Natural killer cell (primary cell): Measurements from ENCODE around the gene CRADD. TPM values are rescaled to one million over a fixed set of nuclear protein-coding genes. Genes with fewer than 3 reads are reported as not detected.
A peak's percentile ranks its signal among the peaks of the same experiment; 100 is the strongest.

Experiments used
- ATAC-seq, 3 donors: fragments of 150-1000 bp in 2 of 3; fragments of 200-7000 bp in 1 of 3; cut with Tn5 transposase; 1 replicate in 1 of 3; 2 replicates in 2 of 3; pipeline ENCODE4 v1.10.0; 2021; ENCODE audit warnings: mild to moderate bottlenecking in 2 of 3, moderate library complexity in 2 of 3
- DNase-seq, 2 donors: peaks; one replicate each; pipeline versions ENCODE4 v3.0.0 to v3.0.0-alpha.2; 2013 to 2021; ENCODE audit warnings: mixed read lengths in 1 of 2
- H3K27ac ChIP-seq: one replicate; pipeline ENCODE4 v1.5.1; 2013; ENCODE audit warnings: mild to moderate bottlenecking, low read length
- H3K27me3 ChIP-seq: one replicate; pipeline ENCODE4 v1.6.1; 2013; ENCODE audit warnings: low read length; ENCODE audit not compliant: control insufficient read depth, insufficient read depth
- H3K36me3 ChIP-seq: one replicate; pipeline ENCODE4 v1.6.1; 2013; ENCODE audit warnings: low read length; ENCODE audit not compliant: control insufficient read depth, insufficient read depth
- H3K4me1 ChIP-seq: one replicate; pipeline ENCODE4 v1.6.1; 2013; ENCODE audit warnings: low read length; ENCODE audit not compliant: control insufficient read depth, insufficient read depth
- H3K4me3 ChIP-seq: one replicate; pipeline ENCODE4 v1.5.1; 2013; ENCODE audit warnings: low read length
- H3K9me3 ChIP-seq: one replicate; pipeline ENCODE4 v1.6.1; 2013; ENCODE audit warnings: low read length; ENCODE audit not compliant: control insufficient read depth, insufficient read depth
- H3K27ac Mint-ChIP-seq, 2 donors: one replicate each; pipeline ENCODE4 v1.8.0; 2022; ENCODE audit warnings: mild to moderate bottlenecking in 2 of 2, mixed read lengths in 2 of 2, moderate library complexity in 1 of 2
- H3K27me3 Mint-ChIP-seq, 2 donors: one replicate each; pipeline ENCODE4 v1.8.0; 2022; ENCODE audit warnings: low read depth in 2 of 2, mixed read lengths in 2 of 2
- H3K36me3 Mint-ChIP-seq: one replicate; pipeline ENCODE4 v1.8.0; 2022; ENCODE audit warnings: mixed read lengths
- H3K4me1 Mint-ChIP-seq, 2 donors: one replicate each; pipeline ENCODE4 v1.8.0; 2022; ENCODE audit warnings: mixed read lengths in 2 of 2
- H3K4me3 Mint-ChIP-seq: one replicate; pipeline ENCODE4 v1.8.0; 2022; ENCODE audit warnings: mild to moderate bottlenecking, moderate library complexity, mixed read lengths
- H3K9me3 Mint-ChIP-seq, 2 donors: one replicate each; pipeline ENCODE4 v1.8.0; 2022; ENCODE audit warnings: mixed read lengths in 2 of 2
- CTCF ChIP-seq: fragments of 200-600 bp; IDR thresholded peaks from one replicate; pipeline ENCODE4 v1.8.0; 2022; ENCODE audit warnings: antibody characterized with exemption
- WGBS: methylation state at CpG from one replicate; pipeline ENCODE4 v1.1.7; 2013; ENCODE audit warnings: missing lambda C conversion rate; ENCODE audit not compliant: insufficient coverage; 5-methylcytosine and 5-hydroxymethylcytosine counted together
- intact Hi-C: fragments of 100-400 bp; cut with micrococcal nuclease; formaldehyde crosslinking; loops from one replicate; pipeline ENCODE4 v1.14.2; 2022
- total RNA-seq, 4 donors: library from RNA; stranded (reverse); fragments of 120-200 nt in 1 of 4; gene quantifications; one replicate each; pipeline versions ENCODE4 v1.2.3 to v1.2.4, GENCODE V29; 2013 to 2022

CRADD gene
- total RNA-seq, 3 donors from 2014 or later (not counting 1 experiment from before 2014, with no cell fraction given): 19.1 to 27.5 (median 26.4) TPM

DNA sequence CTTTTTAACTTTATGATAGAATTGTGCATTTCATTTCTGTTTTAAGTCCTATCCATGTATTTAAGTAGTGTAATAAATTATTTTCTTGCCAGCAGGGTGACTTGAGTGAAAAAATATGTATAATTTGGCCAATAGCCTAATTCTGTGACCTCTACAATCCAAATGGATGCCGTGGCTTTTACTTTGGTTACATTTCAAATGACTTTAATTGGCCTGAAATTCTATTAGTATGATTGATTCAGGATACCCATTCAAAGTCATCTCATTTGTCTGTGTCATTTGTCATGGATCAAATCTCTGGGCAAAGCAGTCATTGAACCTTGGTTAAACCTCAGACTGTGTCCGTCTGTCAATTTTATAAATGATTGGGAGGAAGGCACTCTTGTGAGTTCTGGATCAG is 29.6 kb downstream of the CRADD start:
- DNase-seq (no peak), ATAC-seq (no peak)
- no peak overlapping the region for H3K27ac Mint-ChIP-seq
- intact Hi-C loops: no loop called here
- 94% methylated on average over 2 of the region's 2 CpGs for WGBS
- H3K27me3 Mint-ChIP-seq: no peaks in the 10 kb centered on the region
- H3K9me3 Mint-ChIP-seq: peaks cover 0 to 5% of the 10 kb centered on the region in 2 donors
- Histone ChIP-seq H3K4me3 (no peak overlapping the region), H3K36me3 (no peaks in the 10 kb centered on the region), H3K27ac (no peak overlapping the region), H3K9me3 (peaks cover 8% of the 10 kb centered on the region), H3K27me3 (no peaks in the 10 kb centered on the region), H3K4me1 (no peaks in the 10 kb centered on the region)
- H3K36me3 Mint-ChIP-seq: peaks cover 7% of the 10 kb centered on the region
- no peak for TF ChIP-seq CTCF
- peaks cover 31% of the 10 kb centered on the region in 2 donors for H3K4me1 Mint-ChIP-seq
- no peak overlapping the region for H3K4me3 Mint-ChIP-seq

GRCh38 chr12:93707836-93708235 is 30.7 kb downstream of the CRADD start:
- Histone ChIP-seq H3K36me3 (no peaks in the 10 kb centered on the region), H3K27ac (no peak overlapping the region), H3K27me3 (no peaks in the 10 kb centered on the region), H3K4me3 (no peak overlapping the region), H3K4me1 (no peaks in the 10 kb centered on the region), H3K9me3 (peaks cover 8% of the 10 kb centered on the region)
- Mint-ChIP-seq H3K27ac (no peak overlapping the region), H3K36me3 (peaks cover 7% of the 10 kb centered on the region), H3K9me3 (peaks cover 0 to 5% of the 10 kb centered on the region in 2 donors), H3K4me3 (no peak overlapping the region), H3K27me3 (no peaks in the 10 kb centered on the region), H3K4me1 (peaks cover 35 to 40% of the 10 kb centered on the region in 2 donors)
- ATAC-seq (no peak), DNase-seq (no peak)
- intact Hi-C loops: no loop called here
- TF ChIP-seq CTCF: no peak
- WGBS: 100% methylated on average over 1 of the region's 1 CpG

GRCh38 chr12:93708952-93709351 is 31.8 kb downstream of the CRADD start:
- no peaks in the 10 kb centered on the region for H3K4me1 ChIP-seq
- peaks cover 8% of the 10 kb centered on the region for H3K9me3 ChIP-seq
- no peak for DNase-seq
- H3K9me3 Mint-ChIP-seq: peaks cover 0 to 5% of the 10 kb centered on the region in 2 donors
- no peaks in the 10 kb centered on the region for H3K27me3 ChIP-seq
- no peak overlapping the region for H3K4me3 Mint-ChIP-seq
- H3K27ac ChIP-seq: no peak overlapping the region
- no peaks in the 10 kb centered on the region for H3K36me3 ChIP-seq
- peaks cover 7% of the 10 kb centered on the region for H3K36me3 Mint-ChIP-seq
- no peak for TF ChIP-seq CTCF
- peaks cover 37 to 40% of the 10 kb centered on the region in 2 donors for H3K4me1 Mint-ChIP-seq
- no peaks in the 10 kb centered on the region for H3K27me3 Mint-ChIP-seq
- intact Hi-C loops: no loop called here
- no peak overlapping the region for H3K4me3 ChIP-seq
- H3K27ac Mint-ChIP-seq: no peak overlapping the region
- peak in 1 of 3 donors; percentile 26 for ATAC-seq
- WGBS: 89% methylated on average over 1 of the region's 2 CpGs

DNA sequence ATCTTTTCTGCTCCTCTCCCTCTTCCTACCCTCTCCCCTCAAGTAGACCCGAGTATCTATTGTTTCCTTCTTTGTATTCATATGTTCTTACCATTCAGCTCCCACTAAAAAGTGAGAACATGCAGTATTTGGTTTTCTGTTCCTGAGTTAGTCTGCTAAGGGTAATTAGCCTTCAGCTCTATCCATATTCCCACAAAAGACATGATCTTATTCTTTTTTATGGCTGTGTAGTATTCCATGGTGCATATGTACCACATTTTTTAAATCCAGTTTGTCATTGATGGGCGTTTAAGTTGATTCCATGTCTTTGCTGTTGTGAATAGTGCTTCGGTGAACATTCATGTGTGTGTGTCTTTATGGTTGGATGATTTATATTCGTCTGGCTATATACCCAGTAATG is 32.2 kb downstream of the CRADD start:
- H3K36me3 Mint-ChIP-seq: peaks cover 7% of the 10 kb centered on the region
- Histone ChIP-seq H3K9me3 (peaks cover 8% of the 10 kb centered on the region), H3K27ac (no peak overlapping the region), H3K36me3 (no peaks in the 10 kb centered on the region), H3K4me1 (no peaks in the 10 kb centered on the region), H3K4me3 (no peak overlapping the region), H3K27me3 (no peaks in the 10 kb centered on the region)
- DNase-seq (no peak), ATAC-seq (no peak)
- WGBS: 95% methylated on average over 4 of the region's 4 CpGs
- H3K4me3 Mint-ChIP-seq: no peak overlapping the region
- TF ChIP-seq CTCF: no peak
- H3K27ac Mint-ChIP-seq: no peak overlapping the region
- peaks cover 0 to 5% of the 10 kb centered on the region in 2 donors for H3K9me3 Mint-ChIP-seq
- intact Hi-C loops: no loop called here
- H3K27me3 Mint-ChIP-seq: no peaks in the 10 kb centered on the region
- peaks cover 37% of the 10 kb centered on the region in 2 donors for H3K4me1 Mint-ChIP-seq
